ENCODE measurements around the gene COX19. TPM values are rescaled to one million over a fixed set of nuclear protein-coding genes. Genes with fewer than 3 reads are reported as not detected.
A peak's percentile ranks its signal among the peaks of the same experiment; 100 is the strongest.

COX19 gene
- total and polyA plus RNA-seq, 2 of the 13 experiments (the other 11 are each of a cell fraction or from before 2014, with no cell fraction given) = 11.5 to 21.7 TPM

DNA sequence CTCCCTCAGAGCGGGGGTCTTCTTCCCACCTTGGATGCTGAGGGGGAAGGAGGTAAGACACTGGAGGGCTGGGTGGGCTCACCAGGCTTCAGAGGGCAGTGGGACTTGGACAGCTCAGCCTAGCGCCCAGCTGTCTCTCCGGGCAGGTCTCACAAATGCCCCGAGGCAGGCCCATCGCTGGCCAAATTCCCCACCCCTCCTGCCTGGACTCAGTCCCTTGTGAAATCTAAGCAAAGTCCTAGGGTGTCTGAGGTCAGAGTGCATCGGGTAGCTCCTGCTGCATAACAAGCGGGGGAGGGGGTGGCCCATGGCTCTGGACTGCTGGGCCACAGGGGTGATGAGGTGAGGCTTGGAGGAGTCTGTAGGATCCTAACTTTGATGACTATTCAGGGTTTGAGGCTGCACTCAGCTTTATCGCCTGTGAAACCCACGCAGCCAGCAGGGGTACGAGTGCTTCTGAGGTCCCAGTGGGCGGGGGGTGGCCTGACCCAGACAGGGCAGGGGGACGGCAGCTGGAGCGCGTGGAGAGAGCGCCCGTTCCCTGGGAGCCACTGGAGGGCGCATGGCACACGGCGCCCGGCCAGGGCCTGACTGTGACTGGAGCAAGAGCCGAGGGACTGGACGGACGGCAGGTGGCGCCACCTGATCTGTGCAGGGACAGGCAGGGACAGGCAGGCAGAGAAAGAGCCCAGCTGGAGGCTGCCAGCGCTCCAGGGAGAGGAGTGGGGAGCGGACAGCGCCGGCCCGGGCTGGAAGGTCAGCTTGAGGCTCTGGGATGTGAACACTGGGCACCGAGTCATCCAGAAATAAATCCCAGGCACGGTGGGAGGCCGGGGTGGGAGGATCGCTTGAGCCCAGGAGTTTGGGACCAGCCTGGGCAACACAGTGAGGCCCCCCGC lies 17.6 kb upstream of the COX19 start (continued):
- TF ChIP-seq, protein P1, sequence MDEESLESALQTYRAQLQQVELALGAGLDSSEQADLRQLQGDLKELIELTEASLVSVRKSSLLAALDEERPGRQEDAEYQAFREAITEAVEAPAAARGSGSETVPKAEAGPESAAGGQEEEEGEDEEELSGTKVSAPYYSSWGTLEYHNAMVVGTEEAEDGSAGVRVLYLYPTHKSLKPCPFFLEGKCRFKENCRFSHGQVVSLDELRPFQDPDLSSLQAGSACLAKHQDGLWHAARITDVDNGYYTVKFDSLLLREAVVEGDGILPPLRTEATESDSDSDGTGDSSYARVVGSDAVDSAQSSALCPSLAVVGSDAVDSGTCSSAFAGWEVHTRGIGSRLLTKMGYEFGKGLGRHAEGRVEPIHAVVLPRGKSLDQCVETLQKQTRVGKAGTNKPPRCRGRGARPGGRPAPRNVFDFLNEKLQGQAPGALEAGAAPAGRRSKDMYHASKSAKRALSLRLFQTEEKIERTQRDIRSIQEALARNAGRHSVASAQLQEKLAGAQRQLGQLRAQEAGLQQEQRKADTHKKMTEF (CRISPR knock-in tag; IDR thresholded peaks at IDR 0.05) = peak; percentile 85
- no peak for TF ChIP-seq RBM22 (optimal IDR thresholded peaks at IDR 0.05; ENCODE audit: low read length)
- TF ChIP-seq RCOR2 (CRISPR knock-in tag; IDR thresholded peaks at IDR 0.05) = no peak
- TF ChIP-seq NPAS2 (CRISPR knock-in tag; IDR thresholded peaks at IDR 0.05; ENCODE audit: borderline replicate concordance) = no peak
- TF ChIP-seq, protein P2, sequence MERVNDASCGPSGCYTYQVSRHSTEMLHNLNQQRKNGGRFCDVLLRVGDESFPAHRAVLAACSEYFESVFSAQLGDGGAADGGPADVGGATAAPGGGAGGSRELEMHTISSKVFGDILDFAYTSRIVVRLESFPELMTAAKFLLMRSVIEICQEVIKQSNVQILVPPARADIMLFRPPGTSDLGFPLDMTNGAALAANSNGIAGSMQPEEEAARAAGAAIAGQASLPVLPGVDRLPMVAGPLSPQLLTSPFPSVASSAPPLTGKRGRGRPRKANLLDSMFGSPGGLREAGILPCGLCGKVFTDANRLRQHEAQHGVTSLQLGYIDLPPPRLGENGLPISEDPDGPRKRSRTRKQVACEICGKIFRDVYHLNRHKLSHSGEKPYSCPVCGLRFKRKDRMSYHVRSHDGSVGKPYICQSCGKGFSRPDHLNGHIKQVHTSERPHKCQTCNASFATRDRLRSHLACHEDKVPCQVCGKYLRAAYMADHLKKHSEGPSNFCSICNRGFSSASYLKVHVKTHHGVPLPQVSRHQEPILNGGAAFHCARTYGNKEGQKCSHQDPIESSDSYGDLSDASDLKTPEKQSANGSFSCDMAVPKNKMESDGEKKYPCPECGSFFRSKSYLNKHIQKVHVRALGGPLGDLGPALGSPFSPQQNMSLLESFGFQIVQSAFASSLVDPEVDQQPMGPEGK (CRISPR knock-in tag; IDR thresholded peaks at IDR 0.05) = peak; percentile 87
- TF ChIP-seq ZNF891 (CRISPR knock-in tag; IDR thresholded peaks at IDR 0.05) = peak; percentile 68
- TF ChIP-seq MLLT10 (CRISPR knock-in tag; IDR thresholded peaks at IDR 0.05) = no peak
- TF ChIP-seq HES4 (CRISPR knock-in tag; IDR thresholded peaks at IDR 0.05; ENCODE audit: borderline replicate concordance) = 0 out of 2 replicates have a peak, but pooled peaks have one; percentile 21
- TF ChIP-seq HNRNPL (IDR thresholded peaks at IDR 0.05; ENCODE audit: low read depth, low read length) = peak; percentile 79; the same call in 1 of the 2 replicates
- TF ChIP-seq ONECUT2 (CRISPR knock-in tag; IDR thresholded peaks at IDR 0.05) = no peak
- TF ChIP-seq ERF (CRISPR knock-in tag; IDR thresholded peaks at IDR 0.05) = peak; percentile 90
- TF ChIP-seq, protein P3, sequence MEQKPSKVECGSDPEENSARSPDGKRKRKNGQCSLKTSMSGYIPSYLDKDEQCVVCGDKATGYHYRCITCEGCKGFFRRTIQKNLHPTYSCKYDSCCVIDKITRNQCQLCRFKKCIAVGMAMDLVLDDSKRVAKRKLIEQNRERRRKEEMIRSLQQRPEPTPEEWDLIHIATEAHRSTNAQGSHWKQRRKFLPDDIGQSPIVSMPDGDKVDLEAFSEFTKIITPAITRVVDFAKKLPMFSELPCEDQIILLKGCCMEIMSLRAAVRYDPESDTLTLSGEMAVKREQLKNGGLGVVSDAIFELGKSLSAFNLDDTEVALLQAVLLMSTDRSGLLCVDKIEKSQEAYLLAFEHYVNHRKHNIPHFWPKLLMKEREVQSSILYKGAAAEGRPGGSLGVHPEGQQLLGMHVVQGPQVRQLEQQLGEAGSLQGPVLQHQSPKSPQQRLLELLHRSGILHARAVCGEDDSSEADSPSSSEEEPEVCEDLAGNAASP (CRISPR knock-in tag; IDR thresholded peaks at IDR 0.05; ENCODE audit: borderline replicate concordance) = peak; percentile 91
- TF ChIP-seq, protein P4, sequence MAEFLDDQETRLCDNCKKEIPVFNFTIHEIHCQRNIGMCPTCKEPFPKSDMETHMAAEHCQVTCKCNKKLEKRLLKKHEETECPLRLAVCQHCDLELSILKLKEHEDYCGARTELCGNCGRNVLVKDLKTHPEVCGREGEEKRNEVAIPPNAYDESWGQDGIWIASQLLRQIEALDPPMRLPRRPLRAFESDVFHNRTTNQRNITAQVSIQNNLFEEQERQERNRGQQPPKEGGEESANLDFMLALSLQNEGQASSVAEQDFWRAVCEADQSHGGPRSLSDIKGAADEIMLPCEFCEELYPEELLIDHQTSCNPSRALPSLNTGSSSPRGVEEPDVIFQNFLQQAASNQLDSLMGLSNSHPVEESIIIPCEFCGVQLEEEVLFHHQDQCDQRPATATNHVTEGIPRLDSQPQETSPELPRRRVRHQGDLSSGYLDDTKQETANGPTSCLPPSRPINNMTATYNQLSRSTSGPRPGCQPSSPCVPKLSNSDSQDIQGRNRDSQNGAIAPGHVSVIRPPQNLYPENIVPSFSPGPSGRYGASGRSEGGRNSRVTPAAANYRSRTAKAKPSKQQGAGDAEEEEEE (CRISPR knock-in tag; IDR thresholded peaks at IDR 0.05; ENCODE audit: borderline replicate concordance) = peak; percentile 95; the same call in 1 of the 2 replicates
- no peak for TF ChIP-seq TEAD2 (CRISPR knock-in tag; IDR thresholded peaks at IDR 0.05)
- peak; percentile 41; the same call in 1 of the 2 replicates for TF ChIP-seq RARA (CRISPR knock-in tag; IDR thresholded peaks at IDR 0.05)
- no peak for TF ChIP-seq ZKSCAN5 (CRISPR knock-in tag; IDR thresholded peaks at IDR 0.05)
- peak; percentile 66; the same call in 1 of the 2 replicates for TF ChIP-seq FOXC1 (CRISPR knock-in tag; IDR thresholded peaks at IDR 0.05; ENCODE audit: borderline replicate concordance)
- peak; percentile 69 for TF ChIP-seq FOXA3 (CRISPR knock-in tag; IDR thresholded peaks at IDR 0.05)
- TF ChIP-seq, protein P5, sequence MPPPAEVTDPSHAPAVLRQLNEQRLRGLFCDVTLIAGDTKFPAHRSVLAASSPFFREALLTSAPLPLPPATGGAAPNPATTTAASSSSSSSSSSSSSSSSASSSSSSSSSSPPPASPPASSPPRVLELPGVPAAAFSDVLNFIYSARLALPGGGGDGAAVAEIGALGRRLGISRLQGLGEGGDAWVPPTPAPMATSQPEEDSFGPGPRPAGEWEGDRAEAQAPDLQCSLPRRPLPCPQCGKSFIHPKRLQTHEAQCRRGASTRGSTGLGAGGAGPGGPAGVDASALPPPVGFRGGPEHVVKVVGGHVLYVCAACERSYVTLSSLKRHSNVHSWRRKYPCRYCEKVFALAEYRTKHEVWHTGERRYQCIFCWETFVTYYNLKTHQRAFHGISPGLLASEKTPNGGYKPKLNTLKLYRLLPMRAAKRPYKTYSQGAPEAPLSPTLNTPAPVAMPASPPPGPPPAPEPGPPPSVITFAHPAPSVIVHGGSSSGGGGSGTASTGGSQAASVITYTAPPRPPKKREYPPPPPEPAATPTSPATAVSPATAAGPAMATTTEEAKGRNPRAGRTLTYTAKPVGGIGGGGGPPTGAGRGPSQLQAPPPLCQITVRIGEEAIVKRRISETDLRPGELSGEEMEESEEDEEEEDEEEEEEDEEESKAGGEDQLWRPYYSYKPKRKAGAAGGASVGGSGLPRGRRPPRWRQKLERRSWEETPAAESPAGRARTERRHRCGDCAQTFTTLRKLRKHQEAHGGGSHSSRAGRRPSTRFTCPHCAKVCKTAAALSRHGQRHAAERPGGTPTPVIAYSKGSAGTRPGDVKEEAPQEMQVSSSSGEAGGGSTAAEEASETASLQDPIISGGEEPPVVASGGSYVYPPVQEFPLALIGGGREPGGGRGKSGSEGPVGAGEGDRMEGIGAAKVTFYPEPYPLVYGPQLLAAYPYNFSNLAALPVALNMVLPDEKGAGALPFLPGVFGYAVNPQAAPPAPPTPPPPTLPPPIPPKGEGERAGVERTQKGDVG (CRISPR knock-in tag; IDR thresholded peaks at IDR 0.05; ENCODE audit: borderline replicate concordance) = peak; percentile 90
